ENCODE results near the gene SYNE3.

- no peak for TF ChIP-seq EZH2 (IDR thresholded peaks at IDR 0.05; ENCODE audit: low read length, unreplicated experiment)
- TF ChIP-seq CTCF (conservative IDR thresholded peaks at IDR 0.05; ENCODE audit: low read depth, low read length), result no peak
- TF ChIP-seq EZH2phosphoT487 (IDR thresholded peaks at IDR 0.05; ENCODE audit: borderline replicate concordance, low read length), result no peak
These were observed 8.5 kb upstream of the SYNE3 start for GRCh38 chr14:95524706-95525512.
